Measurements from ENCODE around the gene DLK2. TPM values are rescaled to one million over a fixed set of nuclear protein-coding genes. Genes with fewer than 3 reads are reported as not detected.
A peak's percentile ranks its signal among the peaks of the same experiment; 100 is the strongest.

DLK2 gene
- total RNA-seq, 2 donors from 2014 or later = 13.5 to 46.1 TPM

DNA sequence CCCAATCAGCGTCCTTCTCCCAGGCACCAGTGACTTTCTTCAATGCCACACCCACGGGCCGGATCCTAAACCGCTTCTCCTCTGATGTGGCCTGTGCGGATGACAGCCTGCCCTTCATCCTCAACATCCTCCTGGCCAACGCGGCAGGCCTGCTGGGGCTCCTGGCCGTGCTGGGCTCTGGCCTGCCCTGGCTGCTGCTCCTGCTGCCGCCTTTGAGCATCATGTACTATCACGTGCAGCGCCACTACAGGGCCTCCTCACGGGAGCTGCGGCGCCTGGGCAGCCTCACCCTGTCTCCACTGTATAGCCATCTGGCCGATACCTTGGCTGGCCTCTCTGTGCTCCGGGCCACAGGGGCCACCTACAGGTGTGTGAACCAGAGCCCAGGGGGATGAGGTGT is 9.8 kb downstream of the DLK2 start:
- Histone ChIP-seq H3K4me1 (replicated peaks) (no peaks in the 10 kb centered on the region), H3K9me3 (no peaks in the 10 kb centered on the region), H3K27me3 (replicated peaks; ENCODE audit: insufficient read depth) (no peaks in the 10 kb centered on the region), H3K36me3 (peaks cover 4 to 11% of the 10 kb centered on the region in 2 donors), H3K4me3 (no peak overlapping the region), H3K27ac (no peak overlapping the region)
- DNase-seq (ENCODE audit: low spot score) = no peak
- WGBS = 88% methylated on average over 16 of the region's 16 CpGs
- intact Hi-C loops (cut with DNase I) = no loop called here
- TF ChIP-seq POLR2A (IDR thresholded peaks at IDR 0.05) (no peak), POLR2AphosphoS5 (IDR thresholded peaks at IDR 0.05) (no peak)
- TF ChIP-seq, protein P1, sequence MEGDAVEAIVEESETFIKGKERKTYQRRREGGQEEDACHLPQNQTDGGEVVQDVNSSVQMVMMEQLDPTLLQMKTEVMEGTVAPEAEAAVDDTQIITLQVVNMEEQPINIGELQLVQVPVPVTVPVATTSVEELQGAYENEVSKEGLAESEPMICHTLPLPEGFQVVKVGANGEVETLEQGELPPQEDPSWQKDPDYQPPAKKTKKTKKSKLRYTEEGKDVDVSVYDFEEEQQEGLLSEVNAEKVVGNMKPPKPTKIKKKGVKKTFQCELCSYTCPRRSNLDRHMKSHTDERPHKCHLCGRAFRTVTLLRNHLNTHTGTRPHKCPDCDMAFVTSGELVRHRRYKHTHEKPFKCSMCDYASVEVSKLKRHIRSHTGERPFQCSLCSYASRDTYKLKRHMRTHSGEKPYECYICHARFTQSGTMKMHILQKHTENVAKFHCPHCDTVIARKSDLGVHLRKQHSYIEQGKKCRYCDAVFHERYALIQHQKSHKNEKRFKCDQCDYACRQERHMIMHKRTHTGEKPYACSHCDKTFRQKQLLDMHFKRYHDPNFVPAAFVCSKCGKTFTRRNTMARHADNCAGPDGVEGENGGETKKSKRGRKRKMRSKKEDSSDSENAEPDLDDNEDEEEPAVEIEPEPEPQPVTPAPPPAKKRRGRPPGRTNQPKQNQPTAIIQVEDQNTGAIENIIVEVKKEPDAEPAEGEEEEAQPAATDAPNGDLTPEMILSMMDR (IDR thresholded peaks at IDR 0.05) = no peak

DNA sequence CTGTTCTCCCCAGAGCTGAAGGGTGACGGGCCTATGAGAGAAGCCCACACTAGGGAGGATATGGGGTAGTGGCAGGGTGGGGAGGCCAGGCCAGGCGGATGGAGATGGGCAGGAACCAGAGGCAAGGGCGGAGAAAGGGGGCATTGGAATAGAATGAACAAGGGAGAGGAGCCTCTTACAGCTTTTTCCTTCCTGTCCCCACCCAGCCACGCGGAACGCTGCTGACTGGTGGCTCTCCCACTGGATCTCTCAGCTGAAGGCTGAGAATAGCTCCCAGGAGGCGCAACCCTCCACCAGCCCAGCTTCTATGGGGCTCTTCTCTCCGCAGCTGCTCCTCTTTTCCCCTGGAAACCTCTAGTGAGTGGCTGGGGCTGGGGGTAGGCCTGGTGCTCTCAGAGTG is 10.8 kb downstream of the DLK2 start:
- no peaks in the 10 kb centered on the region for H3K9me3 ChIP-seq
- H3K4me3 ChIP-seq = no peak overlapping the region
- no peaks in the 10 kb centered on the region for H3K4me1 ChIP-seq (replicated peaks)
- 85% methylated on average over 8 of the region's 8 CpGs for WGBS
- TF ChIP-seq POLR2AphosphoS5 (IDR thresholded peaks at IDR 0.05) (no peak), POLR2A (IDR thresholded peaks at IDR 0.05) (no peak)
- TF ChIP-seq, protein P1 (IDR thresholded peaks at IDR 0.05) = no peak
- H3K36me3 ChIP-seq = peaks cover 4 to 8% of the 10 kb centered on the region in 2 donors
- H3K27me3 ChIP-seq (replicated peaks; ENCODE audit: insufficient read depth) = no peaks in the 10 kb centered on the region
- DNase-seq (ENCODE audit: low spot score) = no peak
- H3K27ac ChIP-seq = no peak overlapping the region
- intact Hi-C loops (cut with DNase I) = no loop called here

DNA sequence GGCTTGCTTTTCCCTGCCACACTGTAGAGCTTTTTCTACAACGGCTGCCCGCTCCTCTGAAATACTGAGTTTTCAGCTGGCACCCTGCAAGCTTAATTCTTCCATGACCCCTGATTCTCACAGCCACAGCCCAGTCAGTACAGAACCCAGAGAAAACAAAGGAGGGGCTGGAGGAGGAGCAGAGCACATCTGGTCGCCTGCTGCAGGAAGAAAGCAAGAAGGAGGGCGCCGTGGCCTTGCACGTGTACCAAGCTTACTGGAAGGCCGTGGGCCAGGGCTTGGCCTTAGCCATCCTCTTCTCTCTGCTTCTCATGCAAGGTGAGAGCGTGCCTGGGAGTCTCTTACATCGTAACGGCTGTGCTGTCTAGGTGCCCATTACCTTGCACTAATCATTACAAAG is 11.3 kb downstream of the DLK2 start:
- H3K36me3 ChIP-seq = peaks cover 4 to 8% of the 10 kb centered on the region in 2 donors

DNA sequence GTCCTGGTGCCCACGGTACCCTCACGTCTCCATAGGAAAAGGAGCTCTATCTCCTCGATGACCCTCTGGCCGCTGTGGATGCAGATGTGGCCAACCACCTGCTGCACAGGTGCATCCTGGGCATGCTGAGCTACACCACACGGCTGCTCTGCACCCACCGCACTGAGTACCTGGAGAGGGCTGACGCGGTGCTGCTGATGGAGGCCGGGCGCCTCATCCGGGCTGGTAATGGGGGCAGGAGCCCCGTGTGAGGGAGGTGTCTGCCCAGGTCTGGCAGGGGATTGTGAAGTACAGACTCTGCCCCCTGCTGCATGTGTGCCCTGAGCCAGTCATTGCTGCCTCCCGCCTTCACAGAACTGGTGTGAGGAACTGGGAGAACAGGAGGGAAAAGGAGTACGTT is 12.4 kb downstream of the DLK2 start:
- Histone ChIP-seq H3K27me3 (replicated peaks; ENCODE audit: insufficient read depth) (no peaks in the 10 kb centered on the region), H3K27ac (no peak overlapping the region), H3K4me3 (no peak overlapping the region), H3K9me3 (no peaks in the 10 kb centered on the region), H3K36me3 (peaks cover 4 to 5% of the 10 kb centered on the region in 2 donors), H3K4me1 (replicated peaks) (no peaks in the 10 kb centered on the region)
- intact Hi-C loops (cut with DNase I) = no loop called here
- TF ChIP-seq, protein P1 (IDR thresholded peaks at IDR 0.05) = no peak
- TF ChIP-seq POLR2AphosphoS5 (IDR thresholded peaks at IDR 0.05) (no peak), POLR2A (IDR thresholded peaks at IDR 0.05) (no peak)
- WGBS = 93% methylated on average over 14 of the region's 14 CpGs
- DNase-seq (ENCODE audit: low spot score) = no peak

More for the DNA sequence above, 11.3 kb downstream of the DLK2 start:
- no peak overlapping the region for H3K27ac ChIP-seq
- no peak for DNase-seq (ENCODE audit: low spot score)
- no peaks in the 10 kb centered on the region for H3K27me3 ChIP-seq (replicated peaks; ENCODE audit: insufficient read depth)
- H3K4me3 ChIP-seq = no peak overlapping the region
- WGBS = 89% methylated on average over 10 of the region's 10 CpGs
- TF ChIP-seq, protein P1 (IDR thresholded peaks at IDR 0.05) = no peak
- TF ChIP-seq POLR2AphosphoS5 (IDR thresholded peaks at IDR 0.05) (no peak), POLR2A (IDR thresholded peaks at IDR 0.05) (no peak)
- H3K4me1 ChIP-seq (replicated peaks) = no peaks in the 10 kb centered on the region
- intact Hi-C loops (cut with DNase I) = no loop called here
- no peaks in the 10 kb centered on the region for H3K9me3 ChIP-seq

DNA sequence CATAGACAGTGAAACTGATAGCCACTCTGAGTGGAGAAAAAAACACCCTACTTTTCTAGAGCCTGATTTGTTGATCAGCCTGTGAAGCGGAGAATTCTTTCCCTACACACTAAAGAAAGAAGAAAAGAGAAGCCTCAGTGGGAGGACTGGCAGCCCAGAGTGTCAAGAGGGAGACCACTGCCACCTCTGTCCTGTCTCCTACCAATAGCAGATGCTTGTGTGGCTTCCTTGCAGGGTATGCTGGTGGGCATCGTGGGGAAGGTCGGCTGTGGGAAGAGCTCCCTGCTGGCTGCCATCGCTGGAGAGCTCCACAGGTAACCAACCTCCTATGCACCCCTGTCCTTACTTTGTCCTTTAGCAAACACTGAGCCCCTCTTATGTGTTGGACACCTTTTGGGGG is 17.6 kb downstream of the DLK2 start:
- intact Hi-C loops (cut with DNase I) = no loop called here
- Histone ChIP-seq H3K36me3 (no peaks in the 10 kb centered on the region), H3K27ac (peak overlapping the region; percentile 57 to 71), H3K9me3 (no peaks in the 10 kb centered on the region), H3K4me3 (no peak overlapping the region), H3K27me3 (replicated peaks; ENCODE audit: insufficient read depth) (no peaks in the 10 kb centered on the region), H3K4me1 (replicated peaks) (peaks cover 10% of the 10 kb centered on the region)
- DNase-seq (ENCODE audit: low spot score) = no peak
- TF ChIP-seq POLR2AphosphoS5 (IDR thresholded peaks at IDR 0.05) (no peak), POLR2A (IDR thresholded peaks at IDR 0.05) (no peak)
- TF ChIP-seq, protein P1 (IDR thresholded peaks at IDR 0.05) = no peak
- WGBS = 62% methylated on average over 4 of the region's 4 CpGs
